CD4-positive, alpha-beta T cell (primary cell): ENCODE measurements around the gene SLC23A3. TPM values are rescaled to one million over a fixed set of nuclear protein-coding genes. Genes with fewer than 3 reads are reported as not detected.

Experiments
- ATAC-seq: fragments of 200-7000 bp; cut with Tn5 transposase; one replicate; pipeline ENCODE4 v1.10.0; 2022; ENCODE audit warnings: mild to moderate bottlenecking; ENCODE audit not compliant: poor library complexity
- CTCF ChIA-PET: fragments of 350-600 bp; sonication (Branson Sonifier 250); formaldehyde crosslinking; loops from one replicate; lab custom pipeline; 2021; ENCODE audit warnings: antibody characterized with exemption, inconsistent platforms; lab: Charles Lee
- POLR2A ChIA-PET: fragments of 350-600 bp; sonication (Branson Sonifier 250); formaldehyde crosslinking; loops from one replicate; lab custom pipeline; 2021; ENCODE audit warnings: antibody characterized with exemption, inconsistent platforms; lab: Charles Lee
- DNase-seq, 14 experiments: peaks; one replicate each; pipeline ENCODE4 v3.0.0-alpha.2; 2013 to 2020; ENCODE audit warnings: mixed read lengths in 2 of 14
- H3K27ac ChIP-seq, 2 donors: one replicate each; pipeline versions ENCODE4 v1.5.1 to v1.7.0; 2013; ENCODE audit warnings: low read length in 2 of 2, low read depth in 1 of 2, mild to moderate bottlenecking in 1 of 2
- H3K27me3 ChIP-seq, 2 experiments: 1 replicate in 1 of 2; 2 replicates in 1 of 2; pipeline versions ENCODE4 v1.6.1 to v1.7.0; 2013; ENCODE audit warnings: low read length in 2 of 2, control low read depth in 1 of 2, mild to moderate bottlenecking in 1 of 2, moderate library complexity in 1 of 2; ENCODE audit not compliant: insufficient read depth in 2 of 2, control insufficient read depth in 1 of 2
- H3K36me3 ChIP-seq: one replicate; pipeline ENCODE4 v1.6.1; 2013; ENCODE audit warnings: low read length, control low read depth; ENCODE audit not compliant: insufficient read depth
- H3K4me1 ChIP-seq: one replicate; pipeline ENCODE4 v1.6.1; 2013; ENCODE audit warnings: low read length, control low read depth; ENCODE audit not compliant: insufficient read depth
- H3K4me3 ChIP-seq: one replicate; pipeline ENCODE4 v1.5.1; 2013; ENCODE audit warnings: mild to moderate bottlenecking, low read length, moderate library complexity
- H3K9me3 ChIP-seq, 2 experiments: 1 replicate in 1 of 2; 2 replicates in 1 of 2; pipeline versions ENCODE4 v1.6.1 to v1.7.0; 2013; ENCODE audit warnings: low read length in 2 of 2, mild to moderate bottlenecking in 2 of 2, control low read depth in 1 of 2, moderate library complexity in 1 of 2; ENCODE audit not compliant: control insufficient read depth in 1 of 2, insufficient read depth in 1 of 2
- H3K27ac Mint-ChIP-seq: one replicate; pipeline ENCODE4 v1.8.0; 2020; ENCODE audit warnings: mixed read lengths
- H3K27me3 Mint-ChIP-seq: one replicate; pipeline ENCODE4 v1.8.0; 2021; ENCODE audit warnings: mixed read lengths
- H3K36me3 Mint-ChIP-seq: one replicate; pipeline ENCODE4 v1.8.0; 2021; ENCODE audit warnings: low read depth, mixed read lengths
- H3K4me1 Mint-ChIP-seq: one replicate; pipeline ENCODE4 v1.8.0; 2021; ENCODE audit warnings: low read depth, mixed read lengths
- H3K4me3 Mint-ChIP-seq: one replicate; pipeline ENCODE4 v1.8.0; 2020; ENCODE audit warnings: mild to moderate bottlenecking, mixed read lengths
- H3K9me3 Mint-ChIP-seq: one replicate; pipeline ENCODE4 v1.8.0; 2020; ENCODE audit warnings: mixed read lengths
- CTCF ChIP-seq: fragments of 200-600 bp; IDR thresholded peaks from one replicate; pipeline ENCODE4 v1.8.0; 2022; ENCODE audit warnings: antibody characterized with exemption, mild to moderate bottlenecking
- intact Hi-C, 2 experiments: fragments of 100-400 bp; cut with DNase I in 1 of 2; cut with micrococcal nuclease in 1 of 2; formaldehyde crosslinking; loops; one replicate each; pipeline versions ENCODE4 v1.15.1 to v1.9.0; 2023 to 2025; cut with DNase I, micrococcal nuclease
- total RNA-seq, 174 experiments: library from RNA in 2 of 174; stranded (reverse) in 2 of 174; gene quantifications; one replicate each; pipeline ENCODE4 v1.2.3 and lab custom pipeline; 2021 to 2026

SLC23A3 gene
- total RNA-seq, 2 experiments from 2014 or later, result 0.36 to 0.96 TPM

- ChIA-PET CTCF (interaction anchor here (1.0 to 1.8 kb wide), 2 partner anchors 64 to 142 kb away, joined by 3 to 7 read pairs; no protein-coding TSS in a partner anchor), POLR2A (no interaction called here)
- H3K27ac ChIP-seq, result no peak overlapping the region
- Mint-ChIP-seq H3K9me3 (no peaks in the 10 kb centered on the region), H3K27me3 (no peaks in the 10 kb centered on the region), H3K4me3 (no peak overlapping the region), H3K36me3 (peaks cover 9% of the 10 kb centered on the region), H3K27ac (no peak overlapping the region), H3K4me1 (peaks cover 25% of the 10 kb centered on the region)
- H3K9me3 ChIP-seq, result no peaks in the 10 kb centered on the region
- intact Hi-C loops, result no loop called here
- DNase-seq (no peak), ATAC-seq (no peak)
- peaks cover 7% of the 10 kb centered on the region for H3K4me1 ChIP-seq
- TF ChIP-seq CTCF, result no peak
- H3K4me3 ChIP-seq, result no peak overlapping the region
- H3K27me3 ChIP-seq, result no peaks in the 10 kb centered on the region
- peaks cover 2% of the 10 kb centered on the region for H3K36me3 ChIP-seq
These were observed 47.4 kb downstream of the SLC23A3 start for GRCh38 chr2:219122202-219122980.

DNA sequence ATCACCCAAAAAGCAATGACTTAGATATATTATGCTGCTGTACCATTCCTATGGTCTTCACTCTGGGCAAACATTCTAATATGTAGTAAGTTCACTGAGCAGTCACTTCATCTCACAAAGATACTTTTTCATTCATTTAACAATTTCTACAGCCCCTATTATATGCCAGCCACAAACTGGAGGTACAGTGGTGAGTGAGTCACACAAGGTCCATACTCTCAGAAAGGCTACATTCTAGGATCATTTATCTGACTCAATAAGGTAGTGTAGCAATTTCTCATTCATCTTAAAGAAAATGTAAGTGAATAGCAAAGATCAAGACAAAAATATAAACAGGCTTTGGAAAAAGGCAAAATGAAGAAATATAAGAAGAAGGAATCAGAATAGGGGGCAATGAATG lies 49.7 kb downstream of the SLC23A3 start:
- intact Hi-C loops, result no loop called here
- H3K36me3 ChIP-seq, result peaks cover 6% of the 10 kb centered on the region
- Mint-ChIP-seq H3K27ac (no peak overlapping the region), H3K36me3 (peaks cover 15% of the 10 kb centered on the region), H3K27me3 (no peaks in the 10 kb centered on the region), H3K9me3 (no peaks in the 10 kb centered on the region), H3K4me1 (peaks cover 20% of the 10 kb centered on the region), H3K4me3 (no peak overlapping the region)
- ATAC-seq (no peak), DNase-seq (no peak)
- ChIA-PET CTCF (interaction anchor here (1.2 to 2.3 kb wide), 5 partner anchors 16 to 91 kb away, joined by 3 to 10 read pairs (median 4); no protein-coding TSS in a partner anchor), POLR2A (no interaction called here)
- no peaks in the 10 kb centered on the region for H3K27me3 ChIP-seq
- H3K9me3 ChIP-seq, result no peaks in the 10 kb centered on the region
- H3K27ac ChIP-seq, result no peak overlapping the region
- TF ChIP-seq CTCF, result no peak
- peaks cover 4% of the 10 kb centered on the region for H3K4me1 ChIP-seq
- no peak overlapping the region for H3K4me3 ChIP-seq

- no peak overlapping the region for H3K4me3 ChIP-seq
- Mint-ChIP-seq H3K27me3 (no peaks in the 10 kb centered on the region), H3K4me3 (no peak overlapping the region), H3K27ac (no peak overlapping the region), H3K36me3 (peaks cover 16% of the 10 kb centered on the region), H3K4me1 (peaks cover 14% of the 10 kb centered on the region), H3K9me3 (no peaks in the 10 kb centered on the region)
- POLR2A ChIA-PET, result no interaction called here
- no peaks in the 10 kb centered on the region for H3K9me3 ChIP-seq
- CTCF ChIA-PET, result interaction anchor here (1.2 to 2.3 kb wide), 5 partner anchors 16 to 90 kb away, joined by 3 to 10 read pairs (median 4); no protein-coding TSS in a partner anchor
- intact Hi-C loops, result loop anchor here (1.0 to 5.0 kb wide), 4 partner anchors 47 to 267 kb away; no protein-coding TSS in a partner anchor
- H3K27ac ChIP-seq, result no peak overlapping the region
- TF ChIP-seq CTCF, result peak; percentile 62
- no peaks in the 10 kb centered on the region for H3K27me3 ChIP-seq
- DNase-seq (peak; percentile 29 to 76 (median 46)), ATAC-seq (no peak)
- H3K4me1 ChIP-seq, result peaks cover under 1% of the 10 kb centered on the region
- H3K36me3 ChIP-seq, result peaks cover 6% of the 10 kb centered on the region
These were observed 50.3 kb downstream of the SLC23A3 start for GRCh38 chr2:219119422-219120043.
